Coronary artery (tissue), 2 donors: ENCODE measurements around the gene ABL2.

Source experiments
- DNase-seq: peaks from one replicate; pipeline ENCODE4 v3.0.0-alpha.2; 2017; ENCODE audit warnings: low spot score
- H3K27ac ChIP-seq, 2 donors: fragments of 200-600 bp; sonication (generic); one replicate each; pipeline ENCODE4 v1.5.1; 2016 to 2019
- H3K4me3 ChIP-seq: fragments of 200-600 bp; sonication (generic); 2 replicates; pipeline ENCODE4 v1.5.1; 2016; ENCODE audit warnings: mild to moderate bottlenecking, moderate library complexity
- CTCF ChIP-seq: fragments of 200-600 bp; sonication (generic); IDR thresholded peaks from one replicate; pipeline ENCODE4 v1.5.1; 2019; ENCODE audit warnings: antibody characterized with exemption

Gene ABL2

GRCh38 chr1:179120736-179121135 is 108.7 kb downstream of the ABL2 start:
- Histone ChIP-seq H3K27ac (no peak overlapping the region), H3K4me3 (no peak overlapping the region)
- no peak for DNase-seq
- no peak for TF ChIP-seq CTCF

- no peak for TF ChIP-seq CTCF
- no peak overlapping the region for H3K27ac ChIP-seq
- no peak for DNase-seq
- no peak overlapping the region for H3K4me3 ChIP-seq
Measured at GRCh38 chr1:179119513-179119912, 110.0 kb downstream of the ABL2 start.

GRCh38 chr1:179115181-179115580 is 114.3 kb downstream of the ABL2 start:
- no peak for DNase-seq
- TF ChIP-seq CTCF, result no peak
- H3K4me3 ChIP-seq, result no peak overlapping the region

GRCh38 chr1:179108644-179109043 is 120.8 kb downstream of the ABL2 start:
- no peak for TF ChIP-seq CTCF
- Histone ChIP-seq H3K27ac (no peak overlapping the region), H3K4me3 (no peak overlapping the region)
- no peak for DNase-seq

More at GRCh38 chr1:179115181-179115580, 114.3 kb downstream of the ABL2 start:
- H3K27ac ChIP-seq, result no peak overlapping the region

GRCh38 chr1:179107706-179108629 is 121.5 kb downstream of the ABL2 start:
- no peak overlapping the region for H3K4me3 ChIP-seq
- DNase-seq, result no peak
- TF ChIP-seq CTCF, result no peak

GRCh38 chr1:179105393-179105792 is 124.1 kb downstream of the ABL2 start:
- no peak for DNase-seq
- no peak overlapping the region for H3K4me3 ChIP-seq
- no peak overlapping the region for H3K27ac ChIP-seq
- no peak for TF ChIP-seq CTCF

More at GRCh38 chr1:179107706-179108629, 121.5 kb downstream of the ABL2 start:
- H3K27ac ChIP-seq, result no peak overlapping the region

- no peak for DNase-seq
Measured at GRCh38 chr1:179104611-179105250, 124.7 kb downstream of the ABL2 start.

More at GRCh38 chr1:179104611-179105250, 124.7 kb downstream of the ABL2 start:
- TF ChIP-seq CTCF, result no peak
- Histone ChIP-seq H3K4me3 (no peak overlapping the region), H3K27ac (no peak overlapping the region)
